Measurements from ENCODE around the gene POU2AF2. TPM values are rescaled to one million over a fixed set of nuclear protein-coding genes. Genes with fewer than 3 reads are reported as not detected.

POU2AF2 gene
- total and polyA plus RNA-seq, 2 of the 8 experiments (the other 6 are each of a cell fraction or from before 2014, with no cell fraction given): not detected

DNA sequence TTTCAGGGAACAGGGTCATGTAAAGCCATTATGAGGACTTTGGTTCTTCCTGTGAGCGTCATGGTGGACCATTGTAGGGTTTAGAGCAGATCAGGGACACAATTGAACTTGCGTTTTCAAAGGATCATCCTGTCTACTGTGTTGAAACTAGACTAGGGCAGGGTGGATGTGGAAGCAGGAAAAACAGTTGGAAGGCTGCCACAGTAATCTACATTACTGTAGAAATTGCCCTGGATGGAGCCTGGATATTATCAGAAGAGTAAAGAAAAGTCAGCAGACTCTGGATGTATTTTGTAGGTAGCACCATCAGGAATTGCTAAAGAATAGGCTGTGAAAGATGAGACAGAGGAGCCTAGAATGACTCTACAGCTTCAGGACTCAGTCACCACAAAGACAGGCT lies 5.4 kb downstream of the POU2AF2 start (continued):
- TF ChIP-seq, protein P1, sequence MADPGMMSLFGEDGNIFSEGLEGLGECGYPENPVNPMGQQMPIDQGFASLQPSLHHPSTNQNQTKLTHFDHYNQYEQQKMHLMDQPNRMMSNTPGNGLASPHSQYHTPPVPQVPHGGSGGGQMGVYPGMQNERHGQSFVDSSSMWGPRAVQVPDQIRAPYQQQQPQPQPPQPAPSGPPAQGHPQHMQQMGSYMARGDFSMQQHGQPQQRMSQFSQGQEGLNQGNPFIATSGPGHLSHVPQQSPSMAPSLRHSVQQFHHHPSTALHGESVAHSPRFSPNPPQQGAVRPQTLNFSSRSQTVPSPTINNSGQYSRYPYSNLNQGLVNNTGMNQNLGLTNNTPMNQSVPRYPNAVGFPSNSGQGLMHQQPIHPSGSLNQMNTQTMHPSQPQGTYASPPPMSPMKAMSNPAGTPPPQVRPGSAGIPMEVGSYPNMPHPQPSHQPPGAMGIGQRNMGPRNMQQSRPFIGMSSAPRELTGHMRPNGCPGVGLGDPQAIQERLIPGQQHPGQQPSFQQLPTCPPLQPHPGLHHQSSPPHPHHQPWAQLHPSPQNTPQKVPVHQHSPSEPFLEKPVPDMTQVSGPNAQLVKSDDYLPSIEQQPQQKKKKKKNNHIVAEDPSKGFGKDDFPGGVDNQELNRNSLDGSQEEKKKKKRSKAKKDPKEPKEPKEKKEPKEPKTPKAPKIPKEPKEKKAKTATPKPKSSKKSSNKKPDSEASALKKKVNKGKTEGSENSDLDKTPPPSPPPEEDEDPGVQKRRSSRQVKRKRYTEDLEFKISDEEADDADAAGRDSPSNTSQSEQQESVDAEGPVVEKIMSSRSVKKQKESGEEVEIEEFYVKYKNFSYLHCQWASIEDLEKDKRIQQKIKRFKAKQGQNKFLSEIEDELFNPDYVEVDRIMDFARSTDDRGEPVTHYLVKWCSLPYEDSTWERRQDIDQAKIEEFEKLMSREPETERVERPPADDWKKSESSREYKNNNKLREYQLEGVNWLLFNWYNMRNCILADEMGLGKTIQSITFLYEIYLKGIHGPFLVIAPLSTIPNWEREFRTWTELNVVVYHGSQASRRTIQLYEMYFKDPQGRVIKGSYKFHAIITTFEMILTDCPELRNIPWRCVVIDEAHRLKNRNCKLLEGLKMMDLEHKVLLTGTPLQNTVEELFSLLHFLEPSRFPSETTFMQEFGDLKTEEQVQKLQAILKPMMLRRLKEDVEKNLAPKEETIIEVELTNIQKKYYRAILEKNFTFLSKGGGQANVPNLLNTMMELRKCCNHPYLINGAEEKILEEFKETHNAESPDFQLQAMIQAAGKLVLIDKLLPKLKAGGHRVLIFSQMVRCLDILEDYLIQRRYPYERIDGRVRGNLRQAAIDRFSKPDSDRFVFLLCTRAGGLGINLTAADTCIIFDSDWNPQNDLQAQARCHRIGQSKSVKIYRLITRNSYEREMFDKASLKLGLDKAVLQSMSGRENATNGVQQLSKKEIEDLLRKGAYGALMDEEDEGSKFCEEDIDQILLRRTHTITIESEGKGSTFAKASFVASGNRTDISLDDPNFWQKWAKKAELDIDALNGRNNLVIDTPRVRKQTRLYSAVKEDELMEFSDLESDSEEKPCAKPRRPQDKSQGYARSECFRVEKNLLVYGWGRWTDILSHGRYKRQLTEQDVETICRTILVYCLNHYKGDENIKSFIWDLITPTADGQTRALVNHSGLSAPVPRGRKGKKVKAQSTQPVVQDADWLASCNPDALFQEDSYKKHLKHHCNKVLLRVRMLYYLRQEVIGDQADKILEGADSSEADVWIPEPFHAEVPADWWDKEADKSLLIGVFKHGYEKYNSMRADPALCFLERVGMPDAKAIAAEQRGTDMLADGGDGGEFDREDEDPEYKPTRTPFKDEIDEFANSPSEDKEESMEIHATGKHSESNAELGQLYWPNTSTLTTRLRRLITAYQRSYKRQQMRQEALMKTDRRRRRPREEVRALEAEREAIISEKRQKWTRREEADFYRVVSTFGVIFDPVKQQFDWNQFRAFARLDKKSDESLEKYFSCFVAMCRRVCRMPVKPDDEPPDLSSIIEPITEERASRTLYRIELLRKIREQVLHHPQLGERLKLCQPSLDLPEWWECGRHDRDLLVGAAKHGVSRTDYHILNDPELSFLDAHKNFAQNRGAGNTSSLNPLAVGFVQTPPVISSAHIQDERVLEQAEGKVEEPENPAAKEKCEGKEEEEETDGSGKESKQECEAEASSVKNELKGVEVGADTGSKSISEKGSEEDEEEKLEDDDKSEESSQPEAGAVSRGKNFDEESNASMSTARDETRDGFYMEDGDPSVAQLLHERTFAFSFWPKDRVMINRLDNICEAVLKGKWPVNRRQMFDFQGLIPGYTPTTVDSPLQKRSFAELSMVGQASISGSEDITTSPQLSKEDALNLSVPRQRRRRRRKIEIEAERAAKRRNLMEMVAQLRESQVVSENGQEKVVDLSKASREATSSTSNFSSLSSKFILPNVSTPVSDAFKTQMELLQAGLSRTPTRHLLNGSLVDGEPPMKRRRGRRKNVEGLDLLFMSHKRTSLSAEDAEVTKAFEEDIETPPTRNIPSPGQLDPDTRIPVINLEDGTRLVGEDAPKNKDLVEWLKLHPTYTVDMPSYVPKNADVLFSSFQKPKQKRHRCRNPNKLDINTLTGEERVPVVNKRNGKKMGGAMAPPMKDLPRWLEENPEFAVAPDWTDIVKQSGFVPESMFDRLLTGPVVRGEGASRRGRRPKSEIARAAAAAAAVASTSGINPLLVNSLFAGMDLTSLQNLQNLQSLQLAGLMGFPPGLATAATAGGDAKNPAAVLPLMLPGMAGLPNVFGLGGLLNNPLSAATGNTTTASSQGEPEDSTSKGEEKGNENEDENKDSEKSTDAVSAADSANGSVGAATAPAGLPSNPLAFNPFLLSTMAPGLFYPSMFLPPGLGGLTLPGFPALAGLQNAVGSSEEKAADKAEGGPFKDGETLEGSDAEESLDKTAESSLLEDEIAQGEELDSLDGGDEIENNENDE (IDR thresholded peaks at IDR 0.05; ENCODE audit: insufficient replicate concordance, low read length): no peak
- no peak for TF ChIP-seq FOSL1 (IDR thresholded peaks at IDR 0.05; ENCODE audit: insufficient read depth, low read depth, low read length)
- no peak for TF ChIP-seq PHF8 (conservative IDR thresholded peaks at IDR 0.05; ENCODE audit: low read depth, low read length)
- TF ChIP-seq SUZ12 (IDR thresholded peaks at IDR 0.05; ENCODE audit: low read length): no peak
- no peak for TF ChIP-seq SIRT6 (IDR thresholded peaks at IDR 0.05; ENCODE audit: low read length)

All from H1 (cell line).